H1 (cell line): ENCODE results near the gene KDM6A. TPM values are rescaled to one million over a fixed set of nuclear protein-coding genes. Genes with fewer than 3 reads are reported as not detected.

Experiments
- CTCF ChIA-PET: fragments of 300-600 bp; sonication (Branson Sonifier 250); formaldehyde crosslinking; loops from one replicate; lab custom pipeline; 2021; ENCODE audit not compliant: partially characterized antibody; lab: Charles Lee
- POLR2A ChIA-PET: fragments of 300-600 bp; sonication (Branson Sonifier 250); formaldehyde crosslinking; loops from one replicate; lab custom pipeline; 2021; ENCODE audit warnings: inconsistent platforms; ENCODE audit not compliant: partially characterized antibody; lab: Charles Lee
- DNase-seq, 2 experiments: peaks; one replicate each; pipeline versions ENCODE4 v3.0.0 to v3.0.0-alpha.2; 2010 to 2022; ENCODE audit warnings: low spot score in 2 of 2, low read depth in 1 of 2, mixed read lengths in 1 of 2
- FAIRE-seq: peaks from 2 replicates; lab custom pipeline; 2011; peaks lifted over from hg19 to GRCh38; lab: Jason Lieb, UNC
- H2AFZ ChIP-seq: 2 replicates; pipeline ENCODE4 v1.8.1; 2012; ENCODE audit warnings: low read length, inconsistent platforms
- H2AK5ac ChIP-seq: 2 replicates; pipeline ENCODE4 v1.6.1; 2013; ENCODE audit warnings: low read depth, low read length
- H2BK120ac ChIP-seq: replicated peaks from 2 replicates; pipeline ENCODE3; 2013; ENCODE audit warnings: low read depth, low read length, inconsistent platforms
- H2BK12ac ChIP-seq: 2 replicates; pipeline ENCODE4 v1.6.1; 2013; ENCODE audit warnings: low read depth, low read length
- H2BK15ac ChIP-seq: 2 replicates; pipeline ENCODE4 v1.6.1; 2013; ENCODE audit warnings: low read length
- H2BK20ac ChIP-seq: 2 replicates; pipeline ENCODE4 v1.6.1; 2013; ENCODE audit warnings: low read length
- H2BK5ac ChIP-seq: 2 replicates; pipeline ENCODE4 v1.6.1; 2013; ENCODE audit warnings: low read depth, low read length
- H3K14ac ChIP-seq: 2 replicates; pipeline ENCODE4 v1.6.1; 2013; ENCODE audit warnings: inconsistent platforms; ENCODE audit not compliant: insufficient read length
- H3K18ac ChIP-seq: 2 replicates; pipeline ENCODE4 v1.6.1; 2013; ENCODE audit warnings: low read length; ENCODE audit errors: extremely low read depth
- H3K23ac ChIP-seq: 2 replicates; pipeline ENCODE4 v1.6.1; 2013; ENCODE audit warnings: inconsistent platforms; ENCODE audit not compliant: insufficient read length
- H3K23me2 ChIP-seq: 2 replicates; pipeline ENCODE4 v1.6.1; 2013; ENCODE audit warnings: low read depth, low read length
- H3K27ac ChIP-seq: 2 replicates; pipeline ENCODE4 v1.6.1; 2011; ENCODE audit warnings: low read depth, low read length, inconsistent platforms
- H3K27me3 ChIP-seq, 4 experiments: replicated peaks in 1 of 4; 1 replicate in 1 of 4; 2 replicates in 3 of 4; pipeline versions ENCODE4 v1.6.1 to v1.8.1; 2011 to 2013; ENCODE audit warnings: low read length in 3 of 4, mild to moderate bottlenecking in 3 of 4, inconsistent platforms in 2 of 4, mixed read lengths in 2 of 4, moderate library complexity in 1 of 4; ENCODE audit not compliant: control insufficient read depth in 3 of 4, insufficient read depth in 3 of 4; ENCODE audit errors: extremely low read depth in 1 of 4
- H3K36me3 ChIP-seq, 4 experiments: 2 replicates each; pipeline versions ENCODE4 v1.6.1 to v1.8.1; 2011 to 2013; ENCODE audit warnings: mild to moderate bottlenecking in 4 of 4, low read length in 3 of 4, moderate library complexity in 2 of 4, control low read depth in 1 of 4, inconsistent platforms in 1 of 4; ENCODE audit not compliant: insufficient read depth in 4 of 4, control insufficient read depth in 2 of 4
- H3K4ac ChIP-seq: replicated peaks from 2 replicates; pipeline ENCODE3; 2013; ENCODE audit warnings: low read length, low read depth, mixed read lengths, inconsistent platforms; ENCODE audit not compliant: insufficient read length
- H3K4me1 ChIP-seq, 4 experiments: replicated peaks in 1 of 4; 1 replicate in 1 of 4; 2 replicates in 3 of 4; pipeline versions ENCODE4 v1.6.1 to v1.8.1; 2011 to 2013; ENCODE audit warnings: low read length in 3 of 4, inconsistent platforms in 2 of 4, mixed read lengths in 1 of 4; ENCODE audit not compliant: insufficient read depth in 4 of 4, control insufficient read depth in 3 of 4
- H3K4me2 ChIP-seq, 2 experiments: 2 replicates each; pipeline versions ENCODE4 v1.6.1 to v1.8.1; 2011 to 2013; ENCODE audit warnings: low read depth in 2 of 2, low read length in 2 of 2, control low read depth in 1 of 2, inconsistent platforms in 1 of 2, mild to moderate bottlenecking in 1 of 2; ENCODE audit not compliant: insufficient read depth in 1 of 2
- H3K4me3 ChIP-seq, 4 experiments: fragments of 200-600, 300-600 bp in 1 of 4; sonication (generic), shearing (Covaris generic), sonication (Bioruptor Twin) in 1 of 4; 2 replicates each; pipeline versions ENCODE4 v1.5.1 to v1.8.1; 2011 to 2016; ENCODE audit warnings: low read length in 4 of 4, low read depth in 3 of 4, control low read depth in 2 of 4, inconsistent platforms in 2 of 4, mild to moderate bottlenecking in 2 of 4, mixed read lengths in 1 of 4, moderate library complexity in 1 of 4; ENCODE audit not compliant: insufficient read depth in 2 of 4; ENCODE audit errors: extremely low read depth in 1 of 4
- H3K56ac ChIP-seq: replicated peaks from 2 replicates; pipeline ENCODE3; 2013; ENCODE audit warnings: low read depth, mild to moderate bottlenecking, mixed read lengths, low read length, inconsistent platforms; ENCODE audit not compliant: insufficient read length
- H3K79me1 ChIP-seq: 2 replicates; pipeline ENCODE4 v1.6.1; 2013; ENCODE audit warnings: low read depth, low read length, control low read depth
- H3K79me2 ChIP-seq, 2 experiments: 2 replicates each; pipeline versions ENCODE4 v1.6.1 to v1.8.1; 2012 to 2013; ENCODE audit warnings: low read length in 2 of 2, mild to moderate bottlenecking in 2 of 2, inconsistent platforms in 1 of 2; ENCODE audit not compliant: insufficient read depth in 2 of 2, control insufficient read depth in 1 of 2
- H3K9ac ChIP-seq, 4 experiments: replicated peaks in 1 of 4; 1 replicate in 1 of 4; 2 replicates in 3 of 4; pipeline versions ENCODE4 v1.6.1 to v1.8.1; 2011 to 2013; ENCODE audit warnings: low read depth in 3 of 4, low read length in 3 of 4, control low read depth in 2 of 4, mild to moderate bottlenecking in 2 of 4, moderate library complexity in 2 of 4, inconsistent platforms in 1 of 4; ENCODE audit errors: extremely low read depth in 1 of 4
- H3K9me3 ChIP-seq, 2 experiments: 2 replicates each; pipeline versions ENCODE4 v1.6.1 to v1.8.1; 2012 to 2013; ENCODE audit warnings: mild to moderate bottlenecking in 2 of 2, moderate library complexity in 2 of 2, control low read depth in 1 of 2, inconsistent platforms in 1 of 2, low read depth in 1 of 2, low read length in 1 of 2, mixed read lengths in 1 of 2; ENCODE audit not compliant: insufficient read depth in 2 of 2
- H4K20me1 ChIP-seq, 2 experiments: replicated peaks in 1 of 2; 2 replicates each; pipeline versions ENCODE3 to v1.8.1; 2011 to 2013; ENCODE audit warnings: inconsistent platforms in 2 of 2, low read length in 2 of 2, mild to moderate bottlenecking in 1 of 2; ENCODE audit not compliant: insufficient read depth in 2 of 2, control insufficient read depth in 1 of 2
- H4K5ac ChIP-seq: 2 replicates; pipeline ENCODE4 v1.6.1; 2013; ENCODE audit warnings: low read length, low read depth, mixed read lengths, inconsistent platforms; ENCODE audit not compliant: insufficient read length
- H4K8ac ChIP-seq: 2 replicates; pipeline ENCODE4 v1.8.0; 2013; ENCODE audit warnings: mild to moderate bottlenecking, moderate library complexity, low read length, inconsistent platforms; ENCODE audit not compliant: insufficient read depth; ENCODE audit errors: extremely low read depth
- H4K91ac ChIP-seq: replicated peaks from 2 replicates; pipeline ENCODE3; 2013; ENCODE audit warnings: low read length, mixed read lengths, inconsistent platforms; ENCODE audit not compliant: insufficient read length
- ASH2L ChIP-seq: fragments of 200-600, 300-600 bp; sonication (generic); IDR thresholded peaks from one replicate; pipeline ENCODE4 v1.7.1; 2017; ENCODE audit warnings: low read length
- ATF3 ChIP-seq: IDR thresholded peaks from 2 replicates; pipeline ENCODE4 v1.6.1; 2011; ENCODE audit warnings: low read depth, mild to moderate bottlenecking, low read length; ENCODE audit not compliant: insufficient read depth
- CBX8 ChIP-seq: fragments of 300-800, 300-1000 bp; sonication (generic); IDR thresholded peaks from 2 replicates; pipeline ENCODE4 v1.7.1; 2016; ENCODE audit warnings: low read depth, low read length, borderline replicate concordance
- E2F6 ChIP-seq: IDR thresholded peaks from 2 replicates; pipeline ENCODE4 v1.6.1; 2012; ENCODE audit warnings: inconsistent platforms
- EZH2 ChIP-seq: fragments of 200-600 bp; sonication (generic); IDR thresholded peaks from 2 replicates; pipeline ENCODE4 v1.7.1; 2012; ENCODE audit warnings: low read depth, mild to moderate bottlenecking, moderate library complexity, low read length, inconsistent platforms; ENCODE audit not compliant: severe bottlenecking
- MAFK ChIP-seq: IDR thresholded peaks from 2 replicates; pipeline ENCODE4 v1.6.1; 2012; ENCODE audit warnings: low read depth, mild to moderate bottlenecking, improper control_type of control experiment, low read length
- NANOG ChIP-seq: IDR thresholded peaks from 2 replicates; pipeline ENCODE4 v1.6.1; 2011; ENCODE audit warnings: low read length, low read depth, mild to moderate bottlenecking, inconsistent platforms; ENCODE audit not compliant: insufficient read depth, poor library complexity, severe bottlenecking
- POLR2A ChIP-seq, 2 experiments: IDR thresholded peaks; 1 replicate in 1 of 2; 2 replicates in 1 of 2; pipeline ENCODE4 v1.6.1; 2011; ENCODE audit warnings: low read depth in 2 of 2, low read length in 2 of 2, mild to moderate bottlenecking in 2 of 2; ENCODE audit errors: control extremely low read depth in 1 of 2
- POU5F1 ChIP-seq: IDR thresholded peaks from 2 replicates; pipeline ENCODE4 v1.6.1; 2011; ENCODE audit warnings: low read depth, mild to moderate bottlenecking, low read length, moderate library complexity
- SIX5 ChIP-seq: IDR thresholded peaks from 2 replicates; pipeline ENCODE4 v1.6.1; 2011; ENCODE audit warnings: mild to moderate bottlenecking, low read depth, low read length
- TBP ChIP-seq: IDR thresholded peaks from 2 replicates; pipeline ENCODE4 v1.6.1; 2011; ENCODE audit warnings: low read depth, low read length, improper control_type of control experiment
- WGBS, 2 experiments: shearing (Covaris generic) in 1 of 2; methylation state at CpG; one replicate each; pipeline versions ENCODE4 v1.1.6 to v1.1.7; 2013 to 2015; ENCODE audit warnings: low lambda C conversion rate in 2 of 2, mixed read lengths in 2 of 2, inconsistent platforms in 1 of 2, low coverage in 1 of 2, missing lambda C conversion rate in 1 of 2; ENCODE audit not compliant: insufficient replicate concordance in 2 of 2, insufficient coverage in 1 of 2, insufficient read length in 1 of 2; ENCODE audit errors: extremely low coverage in 1 of 2, missing lambda C conversion rate in 1 of 2; 5-methylcytosine and 5-hydroxymethylcytosine counted together
- polyA plus RNA-seq, 7 experiments: library from polyadenylated mRNA; depleted of rRNA in 3 of 7; stranded (reverse) in 5 of 7; unstranded in 2 of 7; fragments of >200 nt in 5 of 7; fragments of 200-250 nt in 2 of 7; gene quantifications; 1 replicate in 5 of 7; 2 replicates in 1 of 7; 4 replicates in 1 of 7; pipeline versions ENCODE4 v1.2.1 to v1.2.3, GENCODE V29; 2011 to 2013; ENCODE audit warnings: missing spikeins in 2 of 7, mixed read lengths in 2 of 7
- total RNA-seq: library from RNA; stranded (reverse); fragmentation: NEBNext Ultra II Directional; extraction: Animal tissue kit (Norgen Biotek cat#: 25700); gene quantifications from 2 replicates; pipeline ENCODE4 v1.2.1, GENCODE V29; 2021
- TF ChIP-seq, protein P1 (sequence below): IDR thresholded peaks from 2 replicates; pipeline ENCODE4 v1.6.1; 2011; ENCODE audit warnings: low read length, improper control_type of control experiment

The KDM6A gene
- total and polyA plus RNA-seq, 2 of the 8 experiments (the other 6 are each of a cell fraction or from before 2014, with no cell fraction given): 43.5 to 58.4 TPM

- no peak overlapping the region for H3K4me2 ChIP-seq
- no peak overlapping the region for H2BK20ac ChIP-seq
- no peak overlapping the region for H2BK12ac ChIP-seq
- H3K36me3 ChIP-seq: peaks cover 0 to 7% (median 0%) of the 10 kb centered on the region in 4 experiments; a peak in 2 of 8 replicates
- H3K23ac ChIP-seq: no peak overlapping the region
- no peak overlapping the region for H4K8ac ChIP-seq
- H3K4ac ChIP-seq: no peak overlapping the region
- no peak overlapping the region for H3K18ac ChIP-seq
- no peak overlapping the region for H3K27ac ChIP-seq
- ChIA-PET CTCF (no interaction called here), POLR2A (interaction anchor here (1.2 kb wide), 1 partner anchor 13 kb away, joined by 5 read pairs; no protein-coding TSS in a partner anchor)
- no peak overlapping the region for H3K14ac ChIP-seq
- H3K9ac ChIP-seq: no peak overlapping the region
- no peak overlapping the region for H2BK120ac ChIP-seq
- no peak overlapping the region for H2BK15ac ChIP-seq
- H3K4me1 ChIP-seq: no peaks in the 10 kb centered on the region
- no peaks in the 10 kb centered on the region for H3K79me1 ChIP-seq
- whole genome bisulfite sequencing, 2 experiments: 76% methylated on average over 2 of the region's 2 CpGs; no CpG with 5 or more reads in 1 of the 2 experiments
- no peaks in the 10 kb centered on the region for H3K27me3 ChIP-seq
- no peaks in the 10 kb centered on the region for H4K20me1 ChIP-seq
- no peak overlapping the region for H2AFZ ChIP-seq
- no peak overlapping the region for H4K5ac ChIP-seq
- no peak overlapping the region for H4K91ac ChIP-seq
- H2BK5ac ChIP-seq: no peak overlapping the region
- no peak overlapping the region for H2AK5ac ChIP-seq
- H3K79me2 ChIP-seq: peaks cover 6 to 79% of the 10 kb centered on the region in 2 experiments; a peak in 3 of 4 replicates
- H3K4me3 ChIP-seq: no peak overlapping the region
- H3K56ac ChIP-seq: no peak overlapping the region
- no peaks in the 10 kb centered on the region for H3K23me2 ChIP-seq
- no peak for DNase-seq
- no peaks in the 10 kb centered on the region for H3K9me3 ChIP-seq
- no peak for FAIRE-seq
- no peak for TF ChIP-seq POLR2A (IDR thresholded peaks at IDR 0.05; ENCODE audit: control extremely low read depth in 1 of 2, low read depth in 2 of 2, low read length in 2 of 2)
- TF ChIP-seq CBX8: no peak
- TF ChIP-seq MAFK: no peak
- TF ChIP-seq ATF3: no peak
- TF ChIP-seq POU5F1: no peak
- TF ChIP-seq, protein P1, sequence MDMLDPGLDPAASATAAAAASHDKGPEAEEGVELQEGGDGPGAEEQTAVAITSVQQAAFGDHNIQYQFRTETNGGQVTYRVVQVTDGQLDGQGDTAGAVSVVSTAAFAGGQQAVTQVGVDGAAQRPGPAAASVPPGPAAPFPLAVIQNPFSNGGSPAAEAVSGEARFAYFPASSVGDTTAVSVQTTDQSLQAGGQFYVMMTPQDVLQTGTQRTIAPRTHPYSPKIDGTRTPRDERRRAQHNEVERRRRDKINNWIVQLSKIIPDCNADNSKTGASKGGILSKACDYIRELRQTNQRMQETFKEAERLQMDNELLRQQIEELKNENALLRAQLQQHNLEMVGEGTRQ: no peak
- TF ChIP-seq SIX5: no peak
- no peak for TF ChIP-seq E2F6
- TF ChIP-seq ASH2L: no peak
- no peak for TF ChIP-seq NANOG
- no peak for TF ChIP-seq EZH2
- no peak for TF ChIP-seq TBP
Observed at GRCh38 chrX:44980883-44981282, 107.9 kb downstream of the KDM6A start.
